SKM-1 treated with dmso at 0.1 percent for 144 hours (cell line): Measurements from ENCODE around the gene DBNL.

ENCODE experiments used
- DNase-seq: peaks from one replicate; lab custom pipeline; 2025; ENCODE audit not compliant: unreplicated experiment; lab: John Stamatoyannopoulos, UW

DBNL gene

GRCh38 chr7:44108768-44109750 lies 64.6 kb downstream of the DBNL start:
- no peak for DNase-seq

DNA sequence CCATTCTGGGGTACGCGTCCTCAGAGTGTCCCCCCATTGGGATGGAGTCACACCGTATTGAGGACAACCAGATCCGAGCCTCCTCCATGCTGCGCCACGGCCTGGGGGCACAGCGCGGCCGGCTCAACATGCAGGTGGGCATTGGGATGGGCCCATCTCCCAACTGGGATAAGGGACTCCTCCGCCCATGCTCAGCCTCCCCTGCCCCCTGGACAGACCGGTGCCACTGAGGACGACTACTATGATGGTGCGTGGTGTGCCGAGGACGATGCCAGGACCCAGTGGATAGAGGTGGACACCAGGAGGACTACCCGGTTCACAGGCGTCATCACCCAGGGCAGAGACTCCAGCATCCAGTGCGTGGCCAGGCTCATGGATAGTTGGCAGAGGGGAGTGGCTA lies 65.5 kb downstream of the DBNL start:
- no peak for DNase-seq

- DNase-seq = no peak
These were observed 66.5 kb downstream of the DBNL start for GRCh38 chr7:44110719-44111635.
